Measurements from ENCODE around the gene SPACA7.
"Not testable (repeated sequence)": the region's sequence is repeated elsewhere in the genome, so short reads cannot be mapped to it uniquely, and the experiment has no call there.

SPACA7 gene

DNA sequence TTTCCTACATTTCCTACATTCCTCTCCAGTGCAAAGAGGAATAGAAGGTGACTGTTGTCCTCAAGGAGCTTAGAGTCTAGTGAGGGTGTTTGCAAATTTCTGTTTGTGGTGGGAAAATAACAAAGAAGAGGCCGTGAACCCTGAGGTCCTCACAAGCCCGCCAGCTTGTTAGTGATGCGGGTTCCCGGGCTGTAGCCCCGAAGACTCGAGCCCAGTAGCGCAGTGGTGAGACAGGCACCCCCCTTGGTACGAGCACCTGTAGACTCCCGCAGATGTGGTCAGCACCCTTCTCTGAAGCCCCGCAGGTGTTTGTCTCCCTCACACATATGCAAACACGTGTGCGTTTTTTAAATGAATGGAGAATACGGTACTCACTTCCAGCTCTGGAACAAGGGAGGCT is 26.5 kb upstream of the SPACA7 start:
- in situ Hi-C loops (cut with MboI; ENCODE audit: low sequenced_read_pairs) = no loop called here

DNA sequence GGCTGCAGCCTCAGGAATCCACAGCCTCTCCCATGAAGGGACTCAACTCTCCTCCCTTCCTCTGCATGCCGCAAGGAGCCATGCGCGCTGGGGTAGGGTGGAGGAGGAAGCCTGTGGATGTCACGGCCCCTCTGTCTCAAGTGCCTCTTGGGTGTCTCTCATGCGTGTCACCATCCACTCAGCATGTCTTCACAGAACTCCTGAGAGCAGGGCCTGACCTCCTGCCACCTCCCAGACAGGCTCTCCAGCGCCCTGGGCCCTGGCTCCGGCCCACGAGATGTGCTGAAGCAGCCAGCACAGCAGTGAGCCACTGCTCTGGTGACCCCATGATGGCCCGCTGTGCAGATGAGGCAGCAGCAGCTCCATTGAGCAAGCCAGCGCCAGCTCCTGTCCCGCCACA is 25.9 kb upstream of the SPACA7 start:
- in situ Hi-C loops (cut with MboI; ENCODE audit: low sequenced_read_pairs) = no loop called here

DNA sequence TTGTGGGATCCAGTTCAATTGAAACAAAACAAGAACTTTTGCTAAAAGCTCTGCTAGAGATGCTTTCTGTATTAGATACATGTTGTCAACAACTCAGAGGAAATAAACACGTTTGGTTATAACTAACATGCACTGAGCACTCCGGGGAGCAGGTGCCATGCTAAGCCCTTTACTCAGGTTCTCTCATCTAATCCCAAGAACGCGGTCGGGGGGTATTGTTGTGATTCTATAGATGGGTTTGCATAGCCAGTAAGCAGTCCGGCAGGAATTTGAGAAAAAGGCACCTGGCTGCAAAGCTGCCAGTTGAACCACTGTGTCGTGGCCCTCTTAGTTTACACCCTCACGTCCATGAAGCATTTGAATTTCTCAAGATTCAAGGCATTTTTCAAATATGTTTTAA is 24.3 kb upstream of the SPACA7 start:
- in situ Hi-C loops (cut with MboI; ENCODE audit: low sequenced_read_pairs) = no loop called here

DNA sequence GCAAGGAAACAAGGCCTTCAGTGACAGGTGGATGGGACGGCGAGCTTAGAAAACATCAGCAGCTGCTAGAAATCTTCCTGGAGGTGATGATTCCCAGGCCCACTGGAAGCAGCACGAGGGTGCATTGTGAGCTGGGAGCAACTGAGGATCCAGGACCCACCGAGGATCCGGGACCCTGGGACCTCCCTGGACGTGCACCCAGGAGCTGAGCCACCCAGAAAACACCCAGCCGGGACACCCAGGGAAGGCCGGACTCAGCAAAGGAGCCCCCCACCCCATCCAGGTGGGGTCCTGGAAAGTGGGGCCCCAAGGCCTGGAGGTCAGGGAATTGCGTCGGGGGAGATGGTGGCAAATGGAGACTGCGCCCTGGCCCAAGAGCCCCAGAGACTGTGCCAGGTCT is 22.3 kb upstream of the SPACA7 start:
- in situ Hi-C loops (cut with MboI; ENCODE audit: low sequenced_read_pairs) = no loop called here

DNA sequence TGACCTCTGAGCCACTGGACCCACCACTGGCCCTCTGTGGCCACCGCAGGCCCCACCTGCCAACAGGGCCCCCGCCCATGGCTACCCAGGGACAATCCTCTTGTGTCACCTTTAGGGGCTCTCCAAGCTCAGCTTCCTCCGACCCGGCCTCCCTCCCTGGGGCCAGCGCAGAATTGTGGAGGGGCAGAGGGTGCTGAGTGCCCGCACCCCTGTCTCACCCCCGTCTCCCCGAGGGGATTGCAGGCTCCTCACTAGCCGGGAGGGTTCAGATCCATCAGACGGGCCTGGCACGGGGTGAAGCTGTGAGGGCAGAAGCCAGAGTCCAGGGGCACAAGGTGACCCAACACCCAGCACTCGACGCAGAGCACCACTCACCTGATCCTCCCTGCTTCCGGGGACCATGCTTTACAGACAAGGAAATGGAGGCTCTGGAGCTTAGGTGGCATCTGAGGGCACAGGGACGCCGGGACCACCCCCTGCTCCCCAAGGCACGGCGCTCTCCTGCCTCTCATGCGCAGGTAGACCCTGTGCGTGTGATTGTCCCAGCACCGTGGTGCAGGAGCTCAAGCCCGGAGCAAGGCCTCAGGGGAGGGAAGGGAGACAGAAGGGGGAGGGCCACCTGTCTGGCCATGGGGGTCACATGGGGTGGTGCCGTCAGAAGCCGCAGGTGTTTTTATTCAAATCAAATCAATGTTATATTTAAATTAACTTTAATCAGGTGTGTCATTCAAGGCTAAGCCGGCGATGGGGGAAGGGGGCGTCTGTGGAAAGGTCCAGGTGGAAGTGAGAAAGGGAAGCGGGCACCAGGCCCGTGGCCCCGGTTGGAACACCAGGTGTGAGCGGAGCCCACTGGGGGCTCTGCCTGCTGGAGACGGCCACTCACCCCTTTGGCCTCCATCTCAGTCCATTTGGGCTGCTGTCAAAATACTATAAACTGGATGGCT is 21.6 kb upstream of the SPACA7 start:
- in situ Hi-C loops (cut with MboI; ENCODE audit: low sequenced_read_pairs) = no loop called here

DNA sequence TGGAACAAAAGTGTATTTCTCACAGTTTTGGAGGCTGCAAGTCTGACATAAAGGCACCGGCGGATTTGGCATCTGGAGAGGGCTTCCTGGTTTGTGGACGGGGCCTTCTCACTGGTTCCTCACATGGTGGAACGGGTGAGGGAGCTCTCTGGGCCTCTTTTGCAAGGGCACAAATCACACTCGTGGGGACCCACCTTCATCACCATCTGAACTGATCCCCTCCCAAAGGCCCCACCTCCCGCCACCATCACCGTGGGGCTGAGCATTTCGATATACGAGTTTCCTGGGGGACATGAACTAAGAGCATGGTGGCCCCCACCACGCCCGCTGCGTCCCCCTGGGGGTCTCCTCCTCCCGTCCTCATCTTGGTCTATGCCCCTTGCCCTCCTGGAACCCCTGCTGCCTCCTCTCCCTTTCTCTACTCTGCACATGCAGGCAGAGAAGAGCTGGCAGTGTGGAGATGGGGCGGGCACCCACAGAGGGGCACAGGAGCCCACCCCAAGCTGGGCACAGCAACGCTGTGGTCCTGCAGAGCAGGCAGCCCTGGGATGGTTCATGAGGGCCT is 20.8 kb upstream of the SPACA7 start:
- in situ Hi-C loops (cut with MboI; ENCODE audit: low sequenced_read_pairs) = no loop called here

DNA sequence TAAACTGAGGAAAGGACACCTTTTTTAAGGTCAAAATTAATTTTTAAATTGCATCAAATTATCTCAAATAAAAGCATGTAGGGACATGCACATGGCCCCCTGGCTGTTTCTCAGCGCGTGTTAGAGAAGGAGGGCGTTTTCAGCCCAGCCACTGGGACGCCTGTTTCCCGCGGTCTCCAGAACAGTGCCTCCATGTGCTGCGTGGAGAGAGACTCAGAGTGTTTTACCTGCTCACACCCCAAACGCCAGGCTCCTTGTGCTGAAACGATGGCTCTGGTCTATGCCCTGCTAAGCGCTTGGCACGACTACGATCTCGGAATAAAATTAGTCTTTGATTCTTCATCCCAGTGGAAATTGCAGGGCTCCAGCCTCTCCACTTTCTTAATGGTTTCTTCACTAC is 20.0 kb upstream of the SPACA7 start:
- in situ Hi-C loops (cut with MboI; ENCODE audit: low sequenced_read_pairs) = no loop called here

DNA sequence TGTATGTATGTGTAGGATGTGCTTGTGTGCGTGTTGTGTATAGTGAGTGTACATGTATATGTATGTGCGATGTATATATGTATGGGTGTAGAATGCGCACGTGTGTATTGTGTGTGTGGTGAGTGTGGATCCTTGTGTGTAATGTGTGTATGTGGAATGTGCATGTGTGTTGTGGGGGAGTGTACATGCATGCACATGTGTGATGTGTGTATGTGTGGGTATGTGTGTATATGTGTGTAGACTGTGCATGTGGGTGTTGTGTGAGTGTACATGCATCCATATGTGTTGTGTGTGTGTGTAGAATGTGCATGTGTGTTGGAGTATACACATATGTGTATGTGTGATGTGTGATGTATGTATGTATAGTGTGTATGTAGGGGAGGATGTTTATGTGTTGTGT is 18.0 kb upstream of the SPACA7 start:
- in situ Hi-C loops (cut with MboI; ENCODE audit: low sequenced_read_pairs) = no loop called here

DNA sequence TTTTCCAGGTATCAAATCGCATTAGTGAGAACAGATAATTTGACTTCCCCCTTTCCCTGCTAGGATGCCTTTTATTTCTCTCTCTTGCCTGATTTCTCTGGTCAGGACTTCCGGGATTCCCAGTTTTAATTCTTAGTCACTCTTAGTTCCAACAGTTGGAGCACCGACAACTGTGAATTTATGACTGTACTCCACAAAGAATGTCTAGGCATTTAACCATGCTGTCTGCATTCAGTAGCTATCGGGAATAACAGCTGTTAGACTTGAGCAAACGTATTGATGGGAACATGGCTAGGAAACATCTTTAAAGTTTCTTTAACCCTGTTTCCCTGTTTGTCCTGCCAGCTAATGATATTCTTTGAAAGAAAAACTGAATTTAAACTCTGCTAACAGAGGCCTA is 14.1 kb upstream of the SPACA7 start:
- in situ Hi-C loops (cut with MboI; ENCODE audit: low sequenced_read_pairs) = no loop called here

DNA sequence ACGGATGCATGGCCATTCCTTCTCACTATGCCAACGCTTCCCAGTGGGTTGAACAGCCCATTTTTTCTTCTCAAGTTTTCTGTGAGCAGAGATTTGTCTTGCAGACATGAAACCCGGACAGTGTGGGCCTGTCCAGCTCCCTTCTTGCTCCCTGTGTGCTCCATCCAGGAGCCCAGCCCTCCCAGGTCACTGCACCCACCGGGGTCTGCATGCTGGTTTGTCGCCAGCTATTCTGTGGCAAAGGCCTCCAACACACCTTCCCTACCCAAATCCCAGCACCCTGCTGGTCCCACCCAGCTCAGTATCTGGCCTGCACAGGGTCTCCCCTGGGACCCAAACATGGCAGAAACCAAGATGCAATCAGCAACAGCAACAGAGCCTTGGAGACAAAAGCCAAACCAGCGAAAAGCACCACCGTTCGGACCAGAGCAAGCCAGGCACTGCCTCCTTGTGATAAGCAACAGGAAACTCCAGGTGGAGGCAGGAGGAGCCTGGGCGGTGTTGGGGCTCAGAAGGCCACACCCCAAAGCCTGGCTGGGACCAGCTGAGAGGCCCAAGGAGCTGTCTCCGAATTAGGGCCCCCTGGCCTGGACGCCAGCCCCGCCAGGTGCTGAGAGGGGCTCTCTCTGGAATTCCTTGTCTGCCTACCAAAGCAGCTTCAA is 12.2 kb upstream of the SPACA7 start:
- in situ Hi-C loops (cut with MboI; ENCODE audit: low sequenced_read_pairs) = no loop called here

DNA sequence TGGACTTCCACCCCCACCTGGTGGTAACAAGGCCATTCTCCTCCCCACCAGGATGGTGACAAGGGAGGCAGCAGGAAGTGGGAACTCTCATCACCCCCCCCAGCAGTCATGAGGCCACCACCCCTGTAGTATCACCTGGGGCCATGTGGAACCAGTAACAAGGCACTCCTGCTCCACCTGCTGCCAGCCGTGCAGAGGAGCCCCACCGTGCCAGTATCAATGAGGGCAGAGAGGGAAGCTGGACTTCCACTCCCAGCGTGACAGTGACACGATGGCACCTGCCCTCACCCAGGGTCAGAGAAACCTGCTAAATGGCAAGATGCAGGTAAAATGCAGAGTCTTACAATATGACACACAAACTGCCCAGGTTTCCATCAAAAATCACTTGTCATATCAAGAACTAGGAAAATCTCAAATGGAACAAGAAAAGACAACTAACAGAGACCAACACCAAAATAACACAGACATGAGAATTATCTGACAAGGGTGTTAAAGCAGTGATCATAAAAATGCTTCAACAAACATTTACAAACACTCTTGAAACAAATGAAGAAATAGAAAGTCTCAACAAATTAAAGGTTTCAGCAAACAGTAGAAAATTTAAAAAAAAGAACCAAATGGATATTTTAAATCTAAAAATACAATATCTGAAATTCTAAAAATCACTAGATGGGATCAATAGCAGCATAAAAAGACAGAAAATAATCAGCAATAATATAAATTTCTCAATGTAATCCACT is 9.1 kb upstream of the SPACA7 start:
- in situ Hi-C loops (cut with MboI; ENCODE audit: low sequenced_read_pairs) = no loop called here

DNA sequence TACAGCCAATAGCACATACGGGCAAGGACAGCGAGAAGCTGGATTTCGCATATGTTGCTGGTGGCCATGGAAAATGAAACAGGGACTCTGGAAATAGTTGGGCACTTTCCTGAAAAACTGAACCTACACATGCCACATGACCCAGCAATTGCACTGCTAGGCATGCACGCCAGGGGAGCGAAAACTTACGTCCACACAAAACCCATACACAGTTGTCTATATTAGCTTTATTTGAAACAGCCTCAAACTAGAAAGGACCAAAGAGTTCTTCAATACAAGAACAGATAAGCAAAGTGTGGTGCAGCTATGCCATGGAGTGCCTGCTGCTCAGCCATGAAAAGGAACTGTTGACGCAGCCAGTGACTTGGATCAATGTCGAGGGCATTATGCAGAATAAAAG is 7.3 kb upstream of the SPACA7 start:
- in situ Hi-C loops (cut with MboI; ENCODE audit: low sequenced_read_pairs) = no loop called here

DNA sequence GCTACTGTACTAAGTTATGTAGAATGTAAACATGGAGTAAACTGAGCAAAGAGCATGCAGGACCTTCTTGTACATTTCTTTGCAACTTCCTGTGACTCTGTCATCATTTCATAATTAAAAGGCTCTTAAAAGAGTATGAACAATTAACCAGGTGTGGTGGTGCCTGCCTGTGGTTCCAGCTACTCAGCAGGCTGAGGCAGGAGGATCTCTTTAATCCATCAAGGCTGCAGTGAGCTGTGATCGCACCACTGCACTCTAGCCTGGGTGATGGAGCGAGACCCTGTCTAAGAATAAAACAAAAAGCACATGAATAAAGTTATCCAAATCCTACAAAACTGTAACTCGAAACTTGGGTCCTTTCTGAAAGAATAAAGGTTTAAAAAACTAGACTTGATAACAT is 5.8 kb upstream of the SPACA7 start:
- in situ Hi-C loops (cut with MboI; ENCODE audit: low sequenced_read_pairs) = no loop called here

DNA sequence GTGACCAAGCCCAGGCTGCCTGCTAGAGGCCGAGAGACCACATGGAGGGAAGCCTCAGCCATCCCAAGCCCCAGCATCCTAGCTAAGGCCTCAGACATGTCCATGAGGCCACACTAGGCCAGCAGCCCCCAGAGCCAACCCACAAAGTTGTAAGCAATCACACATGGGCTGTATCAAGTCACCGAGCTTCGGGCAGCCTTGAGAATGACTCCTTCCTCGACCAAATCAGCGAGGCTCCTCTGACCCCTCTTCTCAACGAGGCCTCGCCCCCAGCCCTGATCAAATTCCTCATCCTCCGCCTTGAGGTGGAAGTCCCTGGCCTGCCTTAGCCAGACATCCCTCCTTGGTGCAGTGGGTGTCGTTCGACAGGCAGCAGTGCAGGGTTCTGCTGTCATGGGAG is 1.9 kb upstream of the SPACA7 start:
- in situ Hi-C loops (cut with MboI; ENCODE audit: low sequenced_read_pairs) = no loop called here

DNA sequence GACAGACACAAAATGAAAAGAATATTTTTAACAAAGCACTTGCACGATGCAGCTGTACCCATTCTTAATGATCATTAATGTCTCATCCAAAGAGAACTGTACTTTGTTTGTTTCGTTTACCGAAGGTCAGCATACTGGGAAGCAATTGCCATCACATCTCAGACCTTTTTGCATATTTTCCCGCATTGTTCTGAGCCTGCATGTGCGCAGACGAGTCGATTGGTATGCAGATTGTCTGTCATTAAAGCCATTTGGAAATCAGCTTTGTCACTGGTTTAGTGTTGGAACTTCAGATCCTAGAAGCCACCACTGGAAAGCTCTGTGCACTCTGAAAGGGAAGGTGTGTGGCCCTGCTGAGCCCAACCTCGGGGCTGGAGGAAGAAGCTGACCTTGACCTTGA is 15.6 kb downstream of the SPACA7 start:
- in situ Hi-C loops (cut with MboI; ENCODE audit: low sequenced_read_pairs) = no loop called here

DNA sequence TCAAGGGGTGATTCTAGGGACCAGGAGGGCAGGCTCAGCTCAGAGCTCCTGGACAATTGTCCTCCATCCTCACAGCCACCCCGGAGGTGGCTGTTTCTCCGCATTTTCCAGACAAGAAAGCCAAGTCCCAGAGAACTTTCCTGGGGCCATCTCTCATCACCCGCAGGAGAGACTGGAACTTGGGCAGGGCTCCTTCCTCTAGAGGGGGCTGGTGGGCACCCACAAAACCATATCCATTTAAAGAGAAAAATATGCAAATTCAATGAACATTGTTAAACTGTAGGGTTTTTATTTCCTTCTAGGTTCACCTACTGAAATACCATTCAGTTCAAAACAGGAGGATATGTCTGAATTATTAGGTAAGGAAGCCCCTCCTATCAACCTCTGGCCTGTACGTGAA is 16.6 kb downstream of the SPACA7 start:
- in situ Hi-C loops (cut with MboI; ENCODE audit: low sequenced_read_pairs) = no loop called here

DNA sequence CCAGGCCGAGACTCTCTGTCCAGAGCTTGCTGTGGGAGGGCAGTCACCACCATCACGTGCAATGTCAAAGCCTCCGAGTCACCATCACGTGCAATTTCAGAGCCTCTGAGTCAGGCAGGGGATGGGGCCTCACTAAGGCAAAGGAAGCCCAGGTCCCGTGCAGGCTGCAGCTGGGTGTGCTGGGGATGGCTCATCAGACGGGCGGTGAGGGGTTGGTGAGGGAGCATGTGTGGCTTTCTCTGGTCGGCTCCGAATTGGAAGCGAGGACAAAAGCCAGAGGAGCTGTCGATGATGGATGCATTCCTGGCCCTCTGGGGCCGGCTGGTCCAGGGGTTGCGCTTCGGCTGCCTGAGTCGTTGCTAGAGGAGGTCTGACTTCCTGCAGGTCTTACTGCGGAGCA is 18.9 kb downstream of the SPACA7 start:
- in situ Hi-C loops (cut with MboI; ENCODE audit: low sequenced_read_pairs) = not testable (repeated sequence)

DNA sequence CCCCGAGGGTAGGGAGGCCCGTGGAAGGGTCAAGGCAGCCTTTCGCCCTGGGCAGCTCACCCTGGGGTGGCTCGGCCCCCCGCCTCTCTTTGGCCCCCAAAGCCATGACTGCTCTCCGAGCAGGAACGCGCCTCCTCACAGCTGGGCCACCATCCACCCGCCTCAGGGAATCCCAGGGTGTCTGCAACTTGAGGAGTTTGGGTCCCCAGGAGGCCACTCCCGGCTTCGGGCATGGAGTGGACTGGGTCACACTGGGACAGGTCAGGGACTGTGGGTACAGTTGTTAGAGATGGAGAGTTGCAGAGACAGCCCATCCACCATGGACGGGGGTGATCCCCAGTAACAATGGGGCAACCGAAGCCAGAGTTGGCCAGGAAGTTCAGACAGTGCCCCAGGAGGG is 19.8 kb downstream of the SPACA7 start:
- in situ Hi-C loops (cut with MboI; ENCODE audit: low sequenced_read_pairs) = not testable (repeated sequence)

DNA sequence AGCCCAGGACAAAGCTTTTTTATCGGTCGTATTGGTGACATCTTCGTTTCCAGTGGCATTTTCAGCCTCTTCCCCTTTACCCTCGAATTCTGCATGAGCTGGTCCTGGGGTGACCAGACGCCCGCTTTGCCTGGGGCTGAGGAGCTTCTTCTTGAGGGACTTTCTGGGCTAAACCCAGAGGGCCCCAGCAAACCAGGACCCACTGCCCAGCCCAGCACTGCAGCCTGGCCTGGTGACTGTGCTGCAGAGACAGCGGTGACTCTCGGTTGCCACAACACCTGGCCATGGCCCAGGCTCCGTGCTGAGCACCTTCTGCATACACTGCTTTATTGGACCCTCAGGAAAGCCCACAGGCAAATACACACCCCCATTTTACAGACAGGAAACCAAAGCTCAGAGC is 21.0 kb downstream of the SPACA7 start:
- in situ Hi-C loops (cut with MboI; ENCODE audit: low sequenced_read_pairs) = no loop called here

DNA sequence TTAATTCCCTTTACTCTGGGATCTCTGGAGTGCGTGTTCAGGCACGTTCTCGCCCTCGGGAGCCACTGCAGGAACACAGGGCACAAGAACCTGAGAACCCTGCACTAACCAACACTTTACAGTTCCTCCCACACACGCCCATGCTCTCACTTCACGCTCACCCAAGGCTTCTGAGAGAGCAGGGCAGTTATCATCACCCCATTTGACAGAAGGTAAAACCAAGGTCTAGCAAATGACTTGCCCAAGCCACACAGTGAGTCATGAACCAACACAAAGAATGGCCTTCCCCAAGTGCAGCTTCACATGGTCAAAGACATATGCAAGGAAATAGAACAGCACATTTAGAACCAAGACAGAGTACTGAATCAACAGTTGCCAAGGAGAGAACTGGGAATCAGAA is 22.2 kb downstream of the SPACA7 start:
- in situ Hi-C loops (cut with MboI; ENCODE audit: low sequenced_read_pairs) = not testable (repeated sequence)

DNA sequence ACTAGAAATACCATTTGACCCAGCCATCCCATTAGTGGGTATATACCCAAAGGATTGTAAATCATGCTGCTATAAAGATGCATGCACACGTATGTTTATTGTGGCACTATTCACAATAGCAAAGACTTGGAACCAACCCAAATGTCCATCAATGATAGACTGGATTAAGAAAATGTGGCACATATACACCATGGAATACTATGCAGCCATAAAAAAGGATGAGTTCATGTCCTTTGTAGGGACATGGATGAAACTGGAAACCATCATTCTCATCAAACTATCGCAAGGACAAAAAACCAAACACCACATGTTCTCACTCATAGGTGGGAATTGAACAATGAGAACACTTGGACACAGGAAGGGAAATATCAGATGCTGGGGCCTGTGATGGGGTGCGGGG is 33.7 kb downstream of the SPACA7 start:
- in situ Hi-C loops (cut with MboI; ENCODE audit: low sequenced_read_pairs) = not testable (repeated sequence)

All from HL-60/S4 (cell line).